ENCODE measurements around the gene DAB2IP. TPM values are rescaled to one million over a fixed set of nuclear protein-coding genes. Genes with fewer than 3 reads are reported as not detected.

DAB2IP gene
- total RNA-seq, 1 donor from 2014 or later = 24.3 TPM

DNA sequence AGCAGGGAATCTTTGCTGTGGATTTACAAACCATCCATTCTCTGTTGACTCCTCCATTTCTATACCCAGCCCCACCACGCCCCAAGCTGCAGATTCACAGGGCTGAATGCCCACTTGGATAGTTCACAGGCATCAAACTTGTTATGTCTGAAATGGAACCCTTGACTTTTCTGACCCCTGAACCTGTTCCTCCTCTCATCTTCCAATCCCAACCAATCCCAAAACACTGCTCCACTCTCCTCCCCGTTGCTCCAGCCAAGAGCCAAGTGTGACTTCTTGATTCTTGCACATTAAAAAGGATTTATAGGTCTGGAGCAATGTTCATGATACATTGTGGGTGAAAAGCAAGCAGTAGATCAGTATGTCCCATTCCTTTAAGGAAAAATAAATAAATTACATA, 145.6 kb downstream of the DAB2IP start:
- no peak for TF ChIP-seq EZH2phosphoT487 (IDR thresholded peaks at IDR 0.05)
- TF ChIP-seq EZH2 (IDR thresholded peaks at IDR 0.05) = no peak
- no peak for TF ChIP-seq CTCF (IDR thresholded peaks at IDR 0.05)
- no peak for DNase-seq (ENCODE audit: low spot score)
- no peaks in the 10 kb centered on the region for H3K9me3 Mint-ChIP-seq
- H3K27ac ChIP-seq = no peak overlapping the region
- no peaks in the 10 kb centered on the region for H3K9me3 ChIP-seq (ENCODE audit: low read depth)
- peaks cover 7% of the 10 kb centered on the region for H3K4me1 Mint-ChIP-seq
- H3K36me3 ChIP-seq = no peaks in the 10 kb centered on the region
- peaks cover 3% of the 10 kb centered on the region for H3K27me3 Mint-ChIP-seq (ENCODE audit: insufficient read depth, low read depth)
- no peaks in the 10 kb centered on the region for H4K20me1 ChIP-seq (ENCODE audit: low read depth)
- no peak overlapping the region for H3K27ac Mint-ChIP-seq
- H3K9ac ChIP-seq = no peak overlapping the region
- H3K36me3 Mint-ChIP-seq = no peaks in the 10 kb centered on the region
- H3K79me2 ChIP-seq (ENCODE audit: low read depth) = no peaks in the 10 kb centered on the region
- H2AFZ ChIP-seq (replicated peaks) = no peak overlapping the region
- H3K4me1 ChIP-seq = no peaks in the 10 kb centered on the region
- H3K4me2 ChIP-seq = no peak overlapping the region
- no peak overlapping the region for H3K4me3 Mint-ChIP-seq
- H3F3A ChIP-seq (ENCODE audit: low read depth) = no peaks in the 10 kb centered on the region
- H3K4me3 ChIP-seq = no peak overlapping the region
- no peaks in the 10 kb centered on the region for H3K27me3 ChIP-seq

DNA sequence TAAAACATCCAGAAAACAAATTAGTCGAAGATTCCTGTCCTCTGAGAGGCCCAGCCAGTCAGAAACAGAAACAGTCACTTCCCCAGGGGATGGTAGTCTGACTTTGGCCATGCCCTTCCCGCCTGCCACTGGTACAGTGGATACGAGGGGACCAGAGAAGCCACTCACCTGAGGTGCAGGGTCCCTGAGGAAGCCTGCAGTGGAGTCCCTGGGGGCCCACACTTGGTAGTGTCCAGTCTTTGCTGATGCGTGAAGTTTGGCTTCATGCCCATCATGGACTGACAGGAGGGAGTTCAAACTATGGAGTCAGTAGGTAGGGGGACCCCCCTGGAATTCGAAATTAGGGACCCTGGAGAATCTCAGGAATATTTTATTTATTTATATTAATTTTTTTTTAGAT, 147.5 kb downstream of the DAB2IP start:
- H3K4me1 Mint-ChIP-seq = no peaks in the 10 kb centered on the region
- H3K36me3 ChIP-seq = no peaks in the 10 kb centered on the region
- no peak overlapping the region for H3K4me2 ChIP-seq
- H3K9me3 Mint-ChIP-seq = peaks cover under 1% of the 10 kb centered on the region
- TF ChIP-seq CTCF (IDR thresholded peaks at IDR 0.05) (no peak), EZH2phosphoT487 (IDR thresholded peaks at IDR 0.05) (no peak), EZH2 (IDR thresholded peaks at IDR 0.05) (no peak)
- H3K4me3 Mint-ChIP-seq = no peak overlapping the region
- H4K20me1 ChIP-seq (ENCODE audit: low read depth) = no peaks in the 10 kb centered on the region
- no peaks in the 10 kb centered on the region for H3K9me3 ChIP-seq (ENCODE audit: low read depth)
- H3K27ac Mint-ChIP-seq = no peak overlapping the region
- no peak overlapping the region for H3K27ac ChIP-seq
- H3K36me3 Mint-ChIP-seq = no peaks in the 10 kb centered on the region
- no peaks in the 10 kb centered on the region for H3K4me1 ChIP-seq
- no peaks in the 10 kb centered on the region for H3F3A ChIP-seq (ENCODE audit: low read depth)
- no peaks in the 10 kb centered on the region for H3K79me2 ChIP-seq (ENCODE audit: low read depth)
- DNase-seq (ENCODE audit: low spot score) = no peak
- H2AFZ ChIP-seq (replicated peaks) = no peak overlapping the region
- no peaks in the 10 kb centered on the region for H3K27me3 ChIP-seq
- no peak overlapping the region for H3K9ac ChIP-seq
- no peak overlapping the region for H3K4me3 ChIP-seq
- no peaks in the 10 kb centered on the region for H3K27me3 Mint-ChIP-seq (ENCODE audit: insufficient read depth, low read depth)

DNA sequence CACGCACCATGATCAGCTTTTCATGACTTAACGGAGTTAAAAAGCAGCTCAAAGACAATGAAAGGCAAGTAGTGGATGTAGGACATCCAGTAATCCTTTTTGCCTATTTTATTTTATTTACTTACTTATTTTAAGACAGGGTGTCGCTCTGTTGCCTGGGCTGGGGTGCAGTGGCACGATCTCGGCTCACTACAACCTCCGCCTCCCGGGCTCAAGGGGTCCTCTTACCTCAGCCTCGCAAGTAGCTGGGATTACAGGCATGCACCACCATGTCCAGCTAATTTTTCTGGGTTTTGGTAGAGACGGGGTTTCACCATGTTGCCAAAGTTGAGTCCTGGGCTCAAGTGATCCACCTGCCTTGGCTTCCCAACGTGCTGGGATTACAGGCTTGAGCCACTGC, 148.9 kb downstream of the DAB2IP start:
- H3K36me3 Mint-ChIP-seq = no peaks in the 10 kb centered on the region
- no peak overlapping the region for H3K4me3 Mint-ChIP-seq
- no peaks in the 10 kb centered on the region for H3K36me3 ChIP-seq
- no peaks in the 10 kb centered on the region for H3K4me1 Mint-ChIP-seq
- H3K27me3 Mint-ChIP-seq (ENCODE audit: insufficient read depth, low read depth) = peaks cover 2% of the 10 kb centered on the region
- peaks cover 6% of the 10 kb centered on the region for H3K9me3 Mint-ChIP-seq
- DNase-seq (ENCODE audit: low spot score) = no peak
- H3K9ac ChIP-seq = no peak overlapping the region
- no peaks in the 10 kb centered on the region for H3K79me2 ChIP-seq (ENCODE audit: low read depth)
- no peak overlapping the region for H3K27ac ChIP-seq
- no peaks in the 10 kb centered on the region for H3K4me1 ChIP-seq
- H3K9me3 ChIP-seq (ENCODE audit: low read depth) = peaks cover 5% of the 10 kb centered on the region
- H3F3A ChIP-seq (ENCODE audit: low read depth) = no peaks in the 10 kb centered on the region
- TF ChIP-seq EZH2 (IDR thresholded peaks at IDR 0.05) (no peak), CTCF (IDR thresholded peaks at IDR 0.05) (no peak), EZH2phosphoT487 (IDR thresholded peaks at IDR 0.05) (no peak)
- H3K4me3 ChIP-seq = no peak overlapping the region
- H3K27ac Mint-ChIP-seq = no peak overlapping the region
- H2AFZ ChIP-seq (replicated peaks) = no peak overlapping the region
- H3K27me3 ChIP-seq = no peaks in the 10 kb centered on the region
- no peaks in the 10 kb centered on the region for H4K20me1 ChIP-seq (ENCODE audit: low read depth)
- H3K4me2 ChIP-seq = no peak overlapping the region

Data from neural progenitor cell (in vitro differentiated cells).